Natural killer cell (primary cell): ENCODE data around the gene NDUFB8. TPM values are rescaled to one million over a fixed set of nuclear protein-coding genes. Genes with fewer than 3 reads are reported as not detected.

Experiments used
- ATAC-seq, 3 donors: fragments of 150-1000 bp in 2 of 3; fragments of 200-7000 bp in 1 of 3; cut with Tn5 transposase; 1 replicate in 1 of 3; 2 replicates in 2 of 3; pipeline ENCODE4 v1.10.0; 2021; ENCODE audit warnings: mild to moderate bottlenecking in 2 of 3, moderate library complexity in 2 of 3
- DNase-seq, 2 donors: peaks; one replicate each; pipeline versions ENCODE4 v3.0.0 to v3.0.0-alpha.2; 2013 to 2021; ENCODE audit warnings: mixed read lengths in 1 of 2
- H3K27ac ChIP-seq: one replicate; pipeline ENCODE4 v1.5.1; 2013; ENCODE audit warnings: mild to moderate bottlenecking, low read length
- H3K27me3 ChIP-seq: one replicate; pipeline ENCODE4 v1.6.1; 2013; ENCODE audit warnings: low read length; ENCODE audit not compliant: control insufficient read depth, insufficient read depth
- H3K36me3 ChIP-seq: one replicate; pipeline ENCODE4 v1.6.1; 2013; ENCODE audit warnings: low read length; ENCODE audit not compliant: control insufficient read depth, insufficient read depth
- H3K4me1 ChIP-seq: one replicate; pipeline ENCODE4 v1.6.1; 2013; ENCODE audit warnings: low read length; ENCODE audit not compliant: control insufficient read depth, insufficient read depth
- H3K4me3 ChIP-seq: one replicate; pipeline ENCODE4 v1.5.1; 2013; ENCODE audit warnings: low read length
- H3K9me3 ChIP-seq: one replicate; pipeline ENCODE4 v1.6.1; 2013; ENCODE audit warnings: low read length; ENCODE audit not compliant: control insufficient read depth, insufficient read depth
- H3K27ac Mint-ChIP-seq, 2 donors: one replicate each; pipeline ENCODE4 v1.8.0; 2022; ENCODE audit warnings: mild to moderate bottlenecking in 2 of 2, mixed read lengths in 2 of 2, moderate library complexity in 1 of 2
- H3K27me3 Mint-ChIP-seq, 2 donors: one replicate each; pipeline ENCODE4 v1.8.0; 2022; ENCODE audit warnings: low read depth in 2 of 2, mixed read lengths in 2 of 2
- H3K36me3 Mint-ChIP-seq: one replicate; pipeline ENCODE4 v1.8.0; 2022; ENCODE audit warnings: mixed read lengths
- H3K4me1 Mint-ChIP-seq, 2 donors: one replicate each; pipeline ENCODE4 v1.8.0; 2022; ENCODE audit warnings: mixed read lengths in 2 of 2
- H3K4me3 Mint-ChIP-seq: one replicate; pipeline ENCODE4 v1.8.0; 2022; ENCODE audit warnings: mild to moderate bottlenecking, moderate library complexity, mixed read lengths
- H3K9me3 Mint-ChIP-seq, 2 donors: one replicate each; pipeline ENCODE4 v1.8.0; 2022; ENCODE audit warnings: mixed read lengths in 2 of 2
- CTCF ChIP-seq: fragments of 200-600 bp; IDR thresholded peaks from one replicate; pipeline ENCODE4 v1.8.0; 2022; ENCODE audit warnings: antibody characterized with exemption
- WGBS: methylation state at CpG from one replicate; pipeline ENCODE4 v1.1.7; 2013; ENCODE audit warnings: missing lambda C conversion rate; ENCODE audit not compliant: insufficient coverage; 5-methylcytosine and 5-hydroxymethylcytosine counted together
- intact Hi-C: fragments of 100-400 bp; cut with micrococcal nuclease; formaldehyde crosslinking; loops from one replicate; pipeline ENCODE4 v1.14.2; 2022
- total RNA-seq, 4 donors: library from RNA; stranded (reverse); fragments of 120-200 nt in 1 of 4; gene quantifications; one replicate each; pipeline versions ENCODE4 v1.2.3 to v1.2.4, GENCODE V29; 2013 to 2022

Gene NDUFB8
- total RNA-seq, 3 donors from 2014 or later (not counting 1 experiment from before 2014, with no cell fraction given): 113 to 151 (median 137) TPM

- H3K36me3 ChIP-seq: peaks cover 32% of the 10 kb centered on the region
- no peak overlapping the region for H3K27ac Mint-ChIP-seq
- no peak for TF ChIP-seq CTCF
Measured at GRCh38 chr10:100485801-100486495, 43.7 kb downstream of the NDUFB8 start.

GRCh38 chr10:100485366-100485765 is 44.3 kb downstream of the NDUFB8 start:
- H3K4me3 ChIP-seq: no peak overlapping the region
- H3K9me3 ChIP-seq: no peaks in the 10 kb centered on the region
- intact Hi-C loops: no loop called here
- WGBS: 100% methylated on average over 3 of the region's 8 CpGs
- H3K27me3 ChIP-seq: peaks cover 3% of the 10 kb centered on the region
- Mint-ChIP-seq H3K36me3 (no peaks in the 10 kb centered on the region), H3K27me3 (peaks cover 13 to 25% of the 10 kb centered on the region in 2 donors), H3K27ac (no peak overlapping the region), H3K9me3 (no peaks in the 10 kb centered on the region), H3K4me3 (no peak overlapping the region), H3K4me1 (peaks cover 21% of the 10 kb centered on the region in 2 donors)
- ATAC-seq (no peak), DNase-seq (no peak)
- TF ChIP-seq CTCF: no peak
- H3K36me3 ChIP-seq: peaks cover 29% of the 10 kb centered on the region
- no peak overlapping the region for H3K27ac ChIP-seq
- peaks cover 18% of the 10 kb centered on the region for H3K4me1 ChIP-seq

More at GRCh38 chr10:100485801-100486495, 43.7 kb downstream of the NDUFB8 start:
- H3K9me3 ChIP-seq: no peaks in the 10 kb centered on the region
- H3K9me3 Mint-ChIP-seq: no peaks in the 10 kb centered on the region
- WGBS: 96% methylated on average over 9 of the region's 10 CpGs
- peaks cover 3% of the 10 kb centered on the region for H3K27me3 ChIP-seq
- no peak overlapping the region for H3K4me3 ChIP-seq
- peaks cover 11 to 19% of the 10 kb centered on the region in 2 donors for H3K27me3 Mint-ChIP-seq
- H3K27ac ChIP-seq: no peak overlapping the region
- no peak for ATAC-seq
- H3K4me1 ChIP-seq: peaks cover 18% of the 10 kb centered on the region
- intact Hi-C loops: no loop called here
- DNase-seq: no peak
- no peaks in the 10 kb centered on the region for H3K36me3 Mint-ChIP-seq
- H3K4me3 Mint-ChIP-seq: no peak overlapping the region
- peaks cover 21% of the 10 kb centered on the region in 2 donors for H3K4me1 Mint-ChIP-seq

GRCh38 chr10:100483876-100484666 is 45.6 kb downstream of the NDUFB8 start:
- H3K27ac Mint-ChIP-seq: no peak overlapping the region
- DNase-seq: no peak
- peaks cover 21 to 38% of the 10 kb centered on the region in 2 donors for H3K27me3 Mint-ChIP-seq
- peaks cover 21% of the 10 kb centered on the region in 2 donors for H3K4me1 Mint-ChIP-seq
- Histone ChIP-seq H3K9me3 (no peaks in the 10 kb centered on the region), H3K27ac (no peak overlapping the region), H3K27me3 (peaks cover 3% of the 10 kb centered on the region), H3K4me1 (peaks cover 18% of the 10 kb centered on the region), H3K4me3 (no peak overlapping the region), H3K36me3 (peaks cover 19% of the 10 kb centered on the region)
- H3K4me3 Mint-ChIP-seq: peak overlapping the region; percentile 86
- intact Hi-C loops: no loop called here
- H3K9me3 Mint-ChIP-seq: no peaks in the 10 kb centered on the region
- ATAC-seq: no peak
- WGBS: 90% methylated on average over 5 of the region's 5 CpGs
- TF ChIP-seq CTCF: no peak
- H3K36me3 Mint-ChIP-seq: no peaks in the 10 kb centered on the region
